ENCODE results near the gene FETUB. TPM values are rescaled to one million over a fixed set of nuclear protein-coding genes. Genes with fewer than 3 reads are reported as not detected.

FETUB gene
- total and polyA plus RNA-seq, 2 of the 8 experiments (the other 6 are each of a cell fraction or from before 2014, with no cell fraction given) = 0.15 TPM; not detected in 1

DNA sequence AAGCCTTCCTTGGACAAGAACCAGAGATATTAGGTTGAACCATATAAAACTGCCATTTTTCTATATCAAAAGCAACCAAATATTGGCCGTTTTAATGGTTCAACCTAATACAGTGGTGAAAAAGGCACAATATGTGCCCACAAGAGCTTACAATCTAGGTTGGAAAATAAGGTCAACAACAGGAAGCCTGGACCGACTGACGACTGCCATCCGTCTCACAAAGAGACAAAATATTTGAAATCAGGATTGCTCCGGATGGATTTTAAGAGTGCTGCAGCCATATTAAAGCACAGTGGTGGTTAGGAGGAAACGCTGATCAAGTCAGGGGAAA, 26.0 kb upstream of the FETUB start:
- no peak for FAIRE-seq
- Histone ChIP-seq H2BK15ac (ENCODE audit: low read length) (no peak overlapping the region), H3K9me3 (ENCODE audit: insufficient read depth in 2 of 2, low read depth in 1 of 2, low read length in 1 of 2) (no peaks in the 10 kb centered on the region), H3K4ac (replicated peaks; ENCODE audit: insufficient read length, low read depth, low read length) (no peak overlapping the region), H2BK120ac (replicated peaks; ENCODE audit: low read depth, low read length) (no peak overlapping the region), H3K4me2 (ENCODE audit: insufficient read depth in 1 of 2, low read depth in 2 of 2, low read length in 2 of 2) (no peak overlapping the region), H4K20me1 (replicated peaks in 1 of 2; ENCODE audit: control insufficient read depth in 1 of 2, insufficient read depth in 2 of 2, low read length in 2 of 2) (no peaks in the 10 kb centered on the region), H3K23me2 (ENCODE audit: low read depth, low read length) (no peaks in the 10 kb centered on the region), H3K4me1 (replicated peaks in 1 of 4; ENCODE audit: control insufficient read depth in 3 of 4, insufficient read depth in 4 of 4, low read length in 3 of 4) (peaks cover 0 to 7% (median 6%) of the 10 kb centered on the region in 4 experiments; a peak in 6 of 7 replicates), H3K4me3 (ENCODE audit: extremely low read depth in 1 of 4, insufficient read depth in 2 of 4, low read depth in 3 of 4, low read length in 4 of 4) (no peak overlapping the region), H4K5ac (ENCODE audit: insufficient read length, low read depth, low read length) (no peak overlapping the region), H2BK20ac (ENCODE audit: low read length) (no peak overlapping the region), H2AK5ac (ENCODE audit: low read depth, low read length) (no peak overlapping the region), H3K56ac (replicated peaks; ENCODE audit: insufficient read length, low read depth, low read length) (no peak overlapping the region), H4K8ac (ENCODE audit: extremely low read depth, insufficient read depth, low read length) (no peak overlapping the region), H3K18ac (ENCODE audit: extremely low read depth, low read length) (no peak overlapping the region), H3K79me1 (ENCODE audit: low read depth, low read length) (no peaks in the 10 kb centered on the region), H4K91ac (replicated peaks; ENCODE audit: insufficient read length, low read length) (no peak overlapping the region), H2BK5ac (ENCODE audit: low read depth, low read length) (no peak overlapping the region), H3K9ac (replicated peaks in 1 of 4; ENCODE audit: extremely low read depth in 1 of 4, low read depth in 3 of 4, low read length in 3 of 4) (no peak overlapping the region), H3K14ac (ENCODE audit: insufficient read length) (no peak overlapping the region), H3K23ac (ENCODE audit: insufficient read length) (no peak overlapping the region), H2BK12ac (ENCODE audit: low read depth, low read length) (0 out of 2 replicates have a peak overlapping the region, but pooled peaks have one; percentile 12), H3K36me3 (ENCODE audit: control insufficient read depth in 2 of 4, insufficient read depth in 4 of 4, low read length in 3 of 4) (no peaks in the 10 kb centered on the region), H3K27ac (ENCODE audit: low read depth, low read length) (no peak overlapping the region), H3K27me3 (replicated peaks in 1 of 4; ENCODE audit: control insufficient read depth in 3 of 4, extremely low read depth in 1 of 4, insufficient read depth in 3 of 4, low read length in 3 of 4) (no peaks in the 10 kb centered on the region; a peak in 1 of 7 replicates), H2AFZ (ENCODE audit: low read length) (no peak overlapping the region), H3K79me2 (ENCODE audit: control insufficient read depth in 1 of 2, insufficient read depth in 2 of 2, low read length in 2 of 2) (no peaks in the 10 kb centered on the region)
- CTCF ChIA-PET (ENCODE audit: partially characterized antibody) = interaction anchor here (0.6 to 12.9 kb wide), 43 partner anchors 11 to 917 kb away, joined by 3 to 333 read pairs (median 5); partner anchors contain the start of genes DNAJB11 and HRG
- POLR2A ChIA-PET (ENCODE audit: partially characterized antibody) = interaction anchor here (1.2 to 6.2 kb wide), 7 partner anchors 11 to 176 kb away, joined by 3 to 87 read pairs (median 4); partner anchors contain the start of genes DNAJB11 and EIF4A2
- no peak for DNase-seq (ENCODE audit: low read depth in 1 of 2, low spot score in 2 of 2)
- WGBS, 2 experiments (ENCODE audit: extremely low coverage in 1 of 2, insufficient coverage in 1 of 2, insufficient read length in 1 of 2, insufficient replicate concordance in 2 of 2, low coverage in 1 of 2, low lambda C conversion rate in 2 of 2, missing lambda C conversion rate in 1 of 2) = 85% methylated on average over 6 of the region's 6 CpGs; no CpG with 5 or more reads in 1 of the 2 experiments
- TF ChIP-seq ASH2L (IDR thresholded peaks at IDR 0.05; ENCODE audit: low read length) = no peak
- no peak for TF ChIP-seq SUZ12 (IDR thresholded peaks at IDR 0.05; ENCODE audit: low read length)
